ENCODE measurements around the gene ACTG2.
A peak's percentile ranks its signal among the peaks of the same experiment; 100 is the strongest.
"Not testable (repeated sequence)": the region's sequence is repeated elsewhere in the genome, so short reads cannot be mapped to it uniquely, and the experiment has no call there.

ACTG2 gene

GRCh38 chr2:73893764-73894474 is 1.1 kb downstream of the ACTG2 start:
- DNase-seq = no peak

GRCh38 chr2:73894475-73894850 is 1.7 kb downstream of the ACTG2 start:
- DNase-seq = no peak

DNA sequence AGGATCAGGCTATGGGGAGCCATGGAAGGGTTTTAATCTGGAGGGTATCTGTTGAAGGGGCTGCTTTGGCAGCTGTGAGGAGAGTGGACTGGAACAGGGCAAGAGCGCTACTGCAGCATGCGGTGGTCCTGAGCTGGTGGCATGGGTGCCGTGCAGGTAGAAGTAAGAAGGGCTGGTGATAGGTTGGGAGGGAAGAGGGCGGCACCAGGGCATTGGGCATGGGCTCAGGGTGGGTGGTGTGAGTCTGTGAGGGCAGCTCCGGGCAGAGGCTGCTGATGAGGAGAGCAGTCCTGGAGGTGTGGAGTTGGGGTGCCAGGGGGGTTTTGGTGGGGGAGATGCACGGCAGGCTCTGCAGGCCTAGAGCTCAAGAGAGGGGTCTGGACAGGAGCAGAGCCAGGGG is 2.1 kb downstream of the ACTG2 start:
- no peak for DNase-seq

GRCh38 chr2:73895473-73895872 is 2.7 kb downstream of the ACTG2 start:
- DNase-seq = no peak

- no peak for DNase-seq
These were observed 3.8 kb downstream of the ACTG2 start for GRCh38 chr2:73896362-73897239.

DNA sequence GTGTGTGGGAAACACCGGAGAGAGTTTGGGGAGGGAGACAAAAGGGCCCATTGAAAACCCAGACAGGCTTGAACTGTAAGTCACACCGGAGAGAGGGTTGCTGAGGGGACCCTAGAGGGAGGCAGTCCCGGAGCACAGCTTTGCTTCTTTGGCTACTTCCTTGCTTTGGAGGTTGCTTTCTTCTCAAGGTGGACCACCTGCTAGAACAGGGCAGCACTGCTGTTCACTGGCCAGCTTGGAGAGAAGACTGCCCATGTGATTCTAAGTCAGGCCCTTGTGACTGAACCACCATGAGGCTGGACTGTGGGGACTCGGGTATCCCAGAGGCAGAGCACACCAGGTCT is 4.4 kb downstream of the ACTG2 start:
- no peak for DNase-seq

DNA sequence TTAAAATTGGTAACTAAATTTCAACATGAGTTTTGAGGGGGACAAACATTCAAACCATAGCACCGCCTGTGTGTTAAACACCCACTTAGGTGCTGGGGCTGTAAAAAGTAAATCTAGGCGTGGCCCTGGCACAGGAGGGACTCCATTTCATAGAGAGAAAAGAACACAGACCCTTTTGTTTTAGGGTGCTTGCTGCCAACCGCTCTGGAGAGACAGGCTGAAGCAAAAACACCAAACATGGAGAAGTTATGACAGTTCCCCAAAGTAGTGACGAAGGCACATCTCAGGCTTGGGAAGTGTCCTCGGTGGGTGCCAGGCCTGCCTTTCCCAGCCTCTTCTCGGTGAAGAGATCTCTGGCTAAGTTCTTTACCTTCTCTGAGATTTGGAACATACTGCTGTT is 5.1 kb downstream of the ACTG2 start:
- peak in 1 of 2 experiments; percentile 11 for DNase-seq

GRCh38 chr2:73899801-73900336 is 7.1 kb downstream of the ACTG2 start:
- no peak for DNase-seq

DNA sequence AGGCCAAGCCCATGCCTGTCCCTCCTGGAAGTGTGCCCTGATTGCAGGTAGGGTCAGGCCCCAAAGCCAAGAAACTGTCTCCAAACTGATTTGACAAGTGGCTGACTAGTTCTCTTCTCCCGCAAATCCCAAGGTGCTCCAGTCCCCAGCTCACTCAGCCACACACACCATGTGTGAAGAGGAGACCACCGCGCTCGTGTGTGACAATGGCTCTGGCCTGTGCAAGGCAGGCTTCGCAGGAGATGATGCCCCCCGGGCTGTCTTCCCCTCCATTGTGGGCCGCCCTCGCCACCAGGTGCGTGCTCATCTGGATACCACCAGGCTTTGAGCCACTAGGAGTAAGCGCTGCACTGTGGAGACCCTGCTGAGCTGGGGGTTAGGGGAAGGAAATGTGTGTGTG is 8.3 kb downstream of the ACTG2 start:
- no peak for DNase-seq

DNA sequence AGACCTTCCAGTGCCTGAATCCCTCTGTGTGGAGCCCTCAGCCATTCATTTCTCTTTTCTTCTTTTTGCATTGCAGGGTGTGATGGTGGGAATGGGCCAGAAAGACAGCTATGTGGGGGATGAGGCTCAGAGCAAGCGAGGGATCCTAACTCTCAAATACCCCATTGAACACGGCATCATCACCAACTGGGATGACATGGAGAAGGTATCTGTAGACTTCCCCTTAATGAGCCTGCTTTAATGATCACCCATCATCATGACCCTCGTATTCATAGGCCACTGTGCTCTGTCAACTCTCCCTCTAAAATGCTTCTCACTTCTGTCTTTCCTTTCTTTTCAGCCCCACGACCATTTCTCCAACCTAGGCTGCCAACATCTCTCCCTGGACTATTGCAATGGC is 9.5 kb downstream of the ACTG2 start:
- no peak for DNase-seq

- DNase-seq = no peak
These were observed 10.5 kb downstream of the ACTG2 start for GRCh38 chr2:73903313-73903712.

- not testable (repeated sequence) for DNase-seq
These were observed 11.3 kb downstream of the ACTG2 start for GRCh38 chr2:73903949-73904613.

- DNase-seq = no peak
These were observed 12.1 kb downstream of the ACTG2 start for GRCh38 chr2:73904952-73905351.

DNA sequence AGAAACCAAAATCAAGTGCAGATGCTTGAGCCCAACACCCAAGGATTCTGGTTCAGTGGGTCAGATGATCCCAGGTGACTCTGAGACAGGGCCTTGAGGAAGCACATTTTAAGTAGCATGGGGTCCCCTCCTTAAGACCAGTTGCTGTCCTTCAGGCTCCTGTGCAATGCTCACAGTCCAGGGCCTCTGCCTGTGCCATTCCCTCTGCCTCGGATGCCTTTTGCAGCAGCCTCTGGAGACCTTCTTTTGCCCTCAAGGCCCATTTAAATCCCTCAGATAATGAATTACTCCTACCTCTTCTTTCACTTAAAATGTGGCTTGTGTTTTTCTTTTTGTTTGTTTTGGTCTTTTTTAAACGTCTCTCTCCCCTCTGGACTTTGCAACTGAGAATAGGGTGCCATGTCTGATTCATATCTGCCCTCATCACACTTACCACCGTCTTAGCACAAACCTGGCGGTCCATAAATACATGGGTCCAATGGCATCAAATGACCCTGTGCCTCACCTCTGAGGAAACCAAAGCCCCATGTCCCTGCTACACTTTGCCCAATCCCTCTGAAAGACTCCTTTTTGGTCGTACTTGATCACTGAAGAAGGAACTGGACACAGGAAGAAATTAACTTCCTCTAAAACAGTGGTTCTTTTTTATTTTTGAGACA is 14.2 kb downstream of the ACTG2 start:
- no peak for DNase-seq

- peak in 1 of 2 experiments; percentile 11 for DNase-seq
These were observed 15.1 kb downstream of the ACTG2 start for GRCh38 chr2:73907840-73908452.

- DNase-seq = no peak
These were observed 16.2 kb downstream of the ACTG2 start for GRCh38 chr2:73908689-73909652.

- no peak for DNase-seq
These were observed 18.2 kb downstream of the ACTG2 start for GRCh38 chr2:73910873-73911547.

DNA sequence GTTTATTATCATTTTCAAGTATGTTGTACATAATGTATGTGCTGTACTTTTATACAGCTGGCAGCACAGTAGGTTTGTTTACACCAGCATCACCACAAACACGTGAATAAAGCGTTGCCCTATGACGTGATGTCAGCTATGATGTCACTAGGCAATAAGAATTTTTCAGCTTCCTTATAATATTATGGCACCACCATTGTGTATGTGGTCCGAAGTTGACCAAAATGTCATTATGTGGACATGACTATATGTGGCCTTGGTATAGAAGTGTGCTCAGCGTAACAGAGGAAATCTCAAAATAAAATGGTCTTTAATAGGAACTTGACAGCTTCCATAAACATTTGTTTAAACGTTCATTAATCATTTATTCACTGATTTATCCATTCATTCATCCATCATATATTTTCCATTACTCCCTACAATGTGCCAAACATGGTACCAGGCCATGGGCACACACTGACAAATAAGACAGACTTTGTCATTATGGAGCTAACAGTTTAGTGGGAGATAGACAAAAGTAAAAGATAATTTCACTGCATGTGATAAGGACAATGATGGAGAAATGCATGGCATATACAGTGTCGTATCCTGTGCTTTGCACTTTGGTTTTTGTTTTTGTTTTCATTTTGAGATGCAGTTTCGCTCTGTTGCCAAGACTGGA is 18.9 kb downstream of the ACTG2 start:
- no peak for DNase-seq

DNA sequence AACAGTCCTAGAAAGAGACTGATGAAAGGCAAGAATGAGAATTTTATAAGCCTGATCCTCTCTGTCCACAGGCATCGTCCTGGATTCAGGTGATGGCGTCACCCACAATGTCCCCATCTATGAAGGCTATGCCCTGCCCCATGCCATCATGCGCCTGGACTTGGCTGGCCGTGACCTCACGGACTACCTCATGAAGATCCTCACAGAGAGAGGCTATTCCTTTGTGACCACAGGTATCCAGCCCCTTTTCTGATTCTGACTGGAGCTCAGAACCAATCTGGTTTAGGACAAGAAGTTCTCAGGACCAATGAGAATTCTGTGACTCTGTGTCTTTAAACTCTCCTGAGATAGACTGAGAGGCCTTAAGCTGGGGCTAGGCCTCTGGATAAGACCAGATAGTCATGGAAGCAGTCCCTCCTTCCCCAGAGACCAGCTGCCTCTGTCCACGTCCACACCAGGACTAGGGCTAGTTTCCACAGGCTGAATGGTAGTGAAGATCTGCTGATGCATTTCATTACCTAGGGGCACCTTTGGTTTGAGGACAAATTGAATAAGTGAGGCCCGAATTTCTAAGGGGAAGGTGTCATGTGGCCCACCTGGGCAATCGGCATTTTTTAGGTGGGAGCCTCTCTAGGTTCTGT is 20.7 kb downstream of the ACTG2 start:
- DNase-seq = no peak

DNA sequence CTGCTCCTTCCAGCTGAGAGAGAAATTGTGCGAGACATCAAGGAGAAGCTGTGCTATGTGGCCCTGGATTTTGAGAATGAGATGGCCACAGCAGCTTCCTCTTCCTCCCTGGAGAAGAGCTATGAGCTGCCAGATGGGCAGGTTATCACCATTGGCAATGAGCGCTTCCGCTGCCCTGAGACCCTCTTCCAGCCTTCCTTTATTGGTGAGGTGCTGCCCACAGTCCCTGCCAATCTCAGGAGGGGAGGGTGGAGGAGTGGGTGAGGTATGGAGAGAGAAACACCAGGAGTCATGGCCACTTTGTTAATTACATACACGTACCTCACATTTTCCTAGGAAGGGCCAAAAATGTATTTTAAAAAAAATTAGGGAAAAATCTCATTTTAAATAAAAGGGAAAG is 21.9 kb downstream of the ACTG2 start:
- no peak for DNase-seq

Data from NCI-H526 (cell line).